ENCODE data around the gene SLC25A3.
"Not testable (repeated sequence)": the region's sequence is repeated elsewhere in the genome, so short reads cannot be mapped to it uniquely, and the experiment has no call there.

Gene SLC25A3

GRCh38 chr12:98618952-98619351 lies 25.5 kb downstream of the SLC25A3 start:
- TF ChIP-seq CTCF (IDR thresholded peaks at IDR 0.05), result no peak
- H3K4me1 ChIP-seq, result no peaks in the 10 kb centered on the region
- no peaks in the 10 kb centered on the region for H3K27me3 ChIP-seq
- no peak overlapping the region for H3K4me3 ChIP-seq
- no peaks in the 10 kb centered on the region for H3K36me3 ChIP-seq
- no peak overlapping the region for H3K27ac ChIP-seq
- intact Hi-C loops (cut with DNase I; ENCODE audit: low total_unique reads), result no loop called here
- no peak for DNase-seq
- H3K9me3 ChIP-seq, result no peaks in the 10 kb centered on the region

GRCh38 chr12:98635657-98636323 lies 42.3 kb downstream of the SLC25A3 start:
- no peak for TF ChIP-seq CTCF (IDR thresholded peaks at IDR 0.05)
- Histone ChIP-seq H3K36me3 (no peaks in the 10 kb centered on the region), H3K4me1 (no peaks in the 10 kb centered on the region), H3K27ac (no peak overlapping the region), H3K27me3 (no peaks in the 10 kb centered on the region), H3K4me3 (no peak overlapping the region), H3K9me3 (no peaks in the 10 kb centered on the region)
- intact Hi-C loops (cut with DNase I; ENCODE audit: low total_unique reads), result no loop called here
- DNase-seq, result no peak

GRCh38 chr12:98637068-98637467 lies 43.6 kb downstream of the SLC25A3 start:
- no peak for DNase-seq
- no peaks in the 10 kb centered on the region for H3K9me3 ChIP-seq
- no peak overlapping the region for H3K4me3 ChIP-seq
- no peaks in the 10 kb centered on the region for H3K36me3 ChIP-seq
- TF ChIP-seq CTCF (IDR thresholded peaks at IDR 0.05), result no peak
- H3K27ac ChIP-seq, result no peak overlapping the region
- H3K4me1 ChIP-seq, result no peaks in the 10 kb centered on the region
- H3K27me3 ChIP-seq, result no peaks in the 10 kb centered on the region
- intact Hi-C loops (cut with DNase I; ENCODE audit: low total_unique reads), result no loop called here

- H3K9me3 ChIP-seq, result no peaks in the 10 kb centered on the region
- intact Hi-C loops (cut with DNase I; ENCODE audit: low total_unique reads), result no loop called here
- no peaks in the 10 kb centered on the region for H3K36me3 ChIP-seq
- no peaks in the 10 kb centered on the region for H3K27me3 ChIP-seq
- DNase-seq, result no peak
- H3K4me1 ChIP-seq, result peaks cover 0 to 5% (median 0%) of the 10 kb centered on the region in 4 donors
- no peak for TF ChIP-seq CTCF (IDR thresholded peaks at IDR 0.05)
- H3K4me3 ChIP-seq, result no peak overlapping the region
- H3K27ac ChIP-seq, result no peak overlapping the region
Observed at GRCh38 chr12:98638009-98638408, 44.5 kb downstream of the SLC25A3 start.

GRCh38 chr12:98639491-98639890 lies 46.0 kb downstream of the SLC25A3 start:
- H3K27ac ChIP-seq, result no peak overlapping the region
- no peak for DNase-seq
- intact Hi-C loops (cut with DNase I; ENCODE audit: low total_unique reads), result no loop called here
- no peak overlapping the region for H3K4me3 ChIP-seq
- no peak for TF ChIP-seq CTCF (IDR thresholded peaks at IDR 0.05)
- H3K9me3 ChIP-seq, result no peaks in the 10 kb centered on the region
- H3K4me1 ChIP-seq, result peaks cover 0 to 12% (median 0%) of the 10 kb centered on the region in 4 donors
- H3K27me3 ChIP-seq, result no peaks in the 10 kb centered on the region
- no peaks in the 10 kb centered on the region for H3K36me3 ChIP-seq

GRCh38 chr12:98642801-98643200 lies 49.3 kb downstream of the SLC25A3 start:
- H3K4me1 ChIP-seq, result peaks cover 0 to 26% (median 9%) of the 10 kb centered on the region in 4 donors
- intact Hi-C loops (cut with DNase I; ENCODE audit: low total_unique reads), result loop anchor here (5.0 kb wide), 1 partner anchor 56 kb away; no protein-coding TSS in a partner anchor
- H3K27ac ChIP-seq, H3K27me3 ChIP-seq, H3K36me3 ChIP-seq, DNase-seq, H3K4me3 ChIP-seq, H3K9me3 ChIP-seq: not testable (repeated sequence)

Data from tibial artery (tissue), 4 donors.